Measurements from ENCODE around the gene TTC9B.

DNA sequence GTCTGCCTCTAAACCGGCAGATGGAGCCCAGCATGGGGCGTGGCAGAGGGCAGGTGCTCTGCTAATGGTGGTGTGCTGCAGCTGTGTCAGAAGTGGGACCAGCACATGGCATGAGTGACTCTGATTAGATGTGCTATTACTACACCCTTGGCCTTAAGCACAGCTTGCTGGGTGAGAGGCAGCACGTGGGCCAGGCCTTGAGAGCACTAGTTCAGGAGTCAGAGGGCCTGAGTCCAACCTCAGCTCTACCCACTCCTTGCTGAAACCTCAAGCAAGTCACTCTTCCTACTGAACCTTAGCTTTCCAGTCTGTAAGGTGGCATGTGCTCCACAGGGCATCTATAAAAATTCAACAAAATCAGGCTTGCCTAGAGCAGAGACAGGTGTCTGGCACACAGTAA is 44.2 kb upstream of the TTC9B start:
- TF ChIP-seq, protein P1, sequence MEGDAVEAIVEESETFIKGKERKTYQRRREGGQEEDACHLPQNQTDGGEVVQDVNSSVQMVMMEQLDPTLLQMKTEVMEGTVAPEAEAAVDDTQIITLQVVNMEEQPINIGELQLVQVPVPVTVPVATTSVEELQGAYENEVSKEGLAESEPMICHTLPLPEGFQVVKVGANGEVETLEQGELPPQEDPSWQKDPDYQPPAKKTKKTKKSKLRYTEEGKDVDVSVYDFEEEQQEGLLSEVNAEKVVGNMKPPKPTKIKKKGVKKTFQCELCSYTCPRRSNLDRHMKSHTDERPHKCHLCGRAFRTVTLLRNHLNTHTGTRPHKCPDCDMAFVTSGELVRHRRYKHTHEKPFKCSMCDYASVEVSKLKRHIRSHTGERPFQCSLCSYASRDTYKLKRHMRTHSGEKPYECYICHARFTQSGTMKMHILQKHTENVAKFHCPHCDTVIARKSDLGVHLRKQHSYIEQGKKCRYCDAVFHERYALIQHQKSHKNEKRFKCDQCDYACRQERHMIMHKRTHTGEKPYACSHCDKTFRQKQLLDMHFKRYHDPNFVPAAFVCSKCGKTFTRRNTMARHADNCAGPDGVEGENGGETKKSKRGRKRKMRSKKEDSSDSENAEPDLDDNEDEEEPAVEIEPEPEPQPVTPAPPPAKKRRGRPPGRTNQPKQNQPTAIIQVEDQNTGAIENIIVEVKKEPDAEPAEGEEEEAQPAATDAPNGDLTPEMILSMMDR (IDR thresholded peaks at IDR 0.05), result no peak
- TF ChIP-seq POLR2A (IDR thresholded peaks at IDR 0.05), result no peak
